CD14-positive monocyte (primary cell): Measurements from ENCODE around the gene SEMA3F. TPM values are rescaled to one million over a fixed set of nuclear protein-coding genes. Genes with fewer than 3 reads are reported as not detected.

Source experiments
- DNase-seq, 3 donors: peaks; one replicate each; pipeline ENCODE4 v3.0.0-alpha.2; 2011 to 2022
- H2AFZ ChIP-seq: 2 replicates; pipeline ENCODE4 v1.6.0; 2012; ENCODE audit warnings: mild to moderate bottlenecking, low read depth, low read length, inconsistent platforms; ENCODE audit not compliant: insufficient read depth, poor library complexity, severe bottlenecking
- H3K27ac ChIP-seq, 2 donors: 1 replicate in 1 of 2; 2 replicates in 1 of 2; pipeline ENCODE4 v1.5.1; 2012 to 2013; ENCODE audit warnings: low read length in 2 of 2, control low read depth in 1 of 2, inconsistent platforms in 1 of 2, low read depth in 1 of 2, mild to moderate bottlenecking in 1 of 2
- H3K27me3 ChIP-seq, 2 donors: one replicate each; pipeline versions ENCODE4 v1.6.0 to v1.6.1; 2011 to 2013; ENCODE audit warnings: low read length in 2 of 2; ENCODE audit not compliant: control insufficient read depth in 2 of 2, insufficient read depth in 2 of 2
- H3K36me3 ChIP-seq, 2 donors: replicated peaks in 1 of 2; 1 replicate in 1 of 2; 2 replicates in 1 of 2; pipeline versions ENCODE4 v1.5.1 to v1.6.1; 2012 to 2013; ENCODE audit warnings: low read length in 2 of 2, control low read depth in 1 of 2, inconsistent platforms in 1 of 2, mild to moderate bottlenecking in 1 of 2; ENCODE audit not compliant: insufficient read depth in 2 of 2, control insufficient read depth in 1 of 2
- H3K4me1 ChIP-seq, 2 donors: 1 replicate in 1 of 2; 2 replicates in 1 of 2; pipeline versions ENCODE4 v1.5.1 to v1.6.1; 2012 to 2013; ENCODE audit warnings: low read length in 2 of 2, control low read depth in 1 of 2, inconsistent platforms in 1 of 2, mild to moderate bottlenecking in 1 of 2, moderate library complexity in 1 of 2; ENCODE audit not compliant: insufficient read depth in 2 of 2, control insufficient read depth in 1 of 2
- H3K4me2 ChIP-seq: replicated peaks from 2 replicates; pipeline ENCODE3; 2012; ENCODE audit warnings: low read length, moderate library complexity, mild to moderate bottlenecking; ENCODE audit not compliant: poor library complexity, severe bottlenecking; ENCODE audit errors: extremely low read depth
- H3K4me3 ChIP-seq, 3 experiments: fragments of 200-600 bp in 1 of 3; sonication (generic) in 1 of 3; replicated peaks in 1 of 3; 1 replicate in 2 of 3; 2 replicates in 1 of 3; pipeline ENCODE4 v1.5.1; 2011 to 2013; ENCODE audit warnings: low read length in 3 of 3, mild to moderate bottlenecking in 3 of 3, control low read depth in 2 of 3, low read depth in 2 of 3, inconsistent platforms in 1 of 3, moderate library complexity in 1 of 3
- H3K79me2 ChIP-seq: 2 replicates; pipeline ENCODE4 v1.6.0; 2012; ENCODE audit warnings: mild to moderate bottlenecking, control low read depth, inconsistent platforms, low read length, moderate library complexity; ENCODE audit not compliant: insufficient read depth
- H3K9ac ChIP-seq: 2 replicates; pipeline ENCODE4 v1.6.0; 2017; ENCODE audit warnings: low read length, mild to moderate bottlenecking; ENCODE audit not compliant: insufficient read depth, poor library complexity, severe bottlenecking
- H3K9me3 ChIP-seq, 2 donors: replicated peaks in 1 of 2; 1 replicate in 1 of 2; 2 replicates in 1 of 2; pipeline versions ENCODE4 v1.5.1 to v1.6.1; 2012 to 2013; ENCODE audit warnings: low read length in 2 of 2, control low read depth in 1 of 2; ENCODE audit not compliant: control insufficient read depth in 1 of 2, insufficient read depth in 1 of 2
- H4K20me1 ChIP-seq: 2 replicates; pipeline ENCODE4 v1.6.0; 2012; ENCODE audit warnings: mild to moderate bottlenecking, low read length, control low read depth, moderate library complexity; ENCODE audit not compliant: insufficient read depth
- H3K27ac Mint-ChIP-seq, 7 donors: one replicate each; pipeline ENCODE4 v1.8.0; 2020; ENCODE audit warnings: mild to moderate bottlenecking in 7 of 7, mixed read lengths in 7 of 7, moderate library complexity in 6 of 7, inconsistent platforms in 2 of 7
- H3K27me3 Mint-ChIP-seq, 3 donors: one replicate each; pipeline ENCODE4 v1.8.0; 2021 to 2022; ENCODE audit warnings: low read depth in 3 of 3, mild to moderate bottlenecking in 3 of 3, mixed read lengths in 3 of 3, moderate library complexity in 3 of 3, inconsistent platforms in 1 of 3
- H3K36me3 Mint-ChIP-seq, 2 donors: one replicate each; pipeline ENCODE4 v1.8.0; 2020; ENCODE audit warnings: mixed read lengths in 2 of 2, inconsistent platforms in 1 of 2, mild to moderate bottlenecking in 1 of 2
- H3K4me1 Mint-ChIP-seq: one replicate; pipeline ENCODE4 v1.8.0; 2020; ENCODE audit warnings: mild to moderate bottlenecking, mixed read lengths
- H3K4me3 Mint-ChIP-seq, 2 donors: one replicate each; pipeline ENCODE4 v1.8.0; 2020; ENCODE audit warnings: mild to moderate bottlenecking in 2 of 2, mixed read lengths in 2 of 2, moderate library complexity in 1 of 2
- H3K9me3 Mint-ChIP-seq, 7 donors: one replicate each; pipeline ENCODE4 v1.8.0; 2020 to 2022; ENCODE audit warnings: mixed read lengths in 7 of 7, mild to moderate bottlenecking in 6 of 7, moderate library complexity in 6 of 7, inconsistent platforms in 2 of 7
- WGBS: methylation state at CpG from one replicate; pipeline ENCODE4 v1.1.5; 2013; ENCODE audit warnings: missing lambda C conversion rate; ENCODE audit not compliant: insufficient coverage; 5-methylcytosine and 5-hydroxymethylcytosine counted together
- intact Hi-C, 2 donors: fragments of 100-400 bp; cut with micrococcal nuclease; formaldehyde crosslinking; loops; one replicate each; pipeline versions ENCODE4 v1.15.0 to v1.15.1; 2023
- polyA plus RNA-seq, 3 donors: library from polyadenylated mRNA; depleted of rRNA in 1 of 3; unstranded in 2 of 3; stranded (reverse) in 1 of 3; fragments of 300-500 nt in 2 of 3; fragments of >200 nt in 1 of 3; fragmentation: Illumina TruSeq in 2 of 3; gene quantifications; 1 replicate in 2 of 3; 2 replicates in 1 of 3; pipeline ENCODE4 v1.2.3, GENCODE V29; 2012 to 2021
- TF ChIP-seq, protein P1 (sequence below): fragments of 200-600 bp; IDR thresholded peaks from one replicate; pipeline ENCODE4 v1.8.0; 2022; ENCODE audit warnings: antibody characterized with exemption, mild to moderate bottlenecking

Gene SEMA3F
- polyA plus RNA-seq, 3 donors, result 0.01 TPM; not detected in 2

DNA sequence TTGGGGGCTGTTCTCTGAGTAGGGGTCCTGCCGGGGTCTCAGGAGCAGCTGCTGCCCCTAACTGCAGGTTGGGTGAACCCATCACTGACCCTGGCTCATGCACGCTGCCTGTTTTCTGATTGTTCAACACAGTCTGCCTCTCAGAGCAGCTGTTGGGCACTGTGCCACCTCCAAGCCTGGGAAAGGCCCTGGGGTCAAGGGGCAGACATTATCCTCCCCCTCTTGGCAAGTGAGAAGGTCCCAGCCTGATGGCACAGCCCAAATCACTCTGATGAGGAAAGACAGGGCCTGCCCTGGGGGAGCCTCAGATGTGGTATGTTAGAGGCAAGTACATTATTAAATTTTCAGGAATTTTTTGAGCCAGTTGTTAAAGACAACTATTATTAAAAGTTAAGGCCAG, 22.2 kb downstream of the SEMA3F start:
- intact Hi-C loops, result no loop called here
- H3K4me3 ChIP-seq, result no peak overlapping the region
- Mint-ChIP-seq H3K4me1 (peaks cover 6% of the 10 kb centered on the region), H3K36me3 (no peaks in the 10 kb centered on the region), H3K27me3 (peaks cover 1 to 9% (median 3%) of the 10 kb centered on the region in 3 donors), H3K9me3 (peaks cover 0 to 1% (median 0%) of the 10 kb centered on the region in 7 donors), H3K27ac (peak overlapping the region in 1 of 7 donors; percentile 53), H3K4me3 (no peak overlapping the region)
- no peak overlapping the region for H3K4me2 ChIP-seq
- WGBS, result 100% methylated on average over 1 of the region's 2 CpGs
- no peak overlapping the region for H3K27ac ChIP-seq
- no peaks in the 10 kb centered on the region for H3K36me3 ChIP-seq
- no peak for DNase-seq
- TF ChIP-seq, protein P1, sequence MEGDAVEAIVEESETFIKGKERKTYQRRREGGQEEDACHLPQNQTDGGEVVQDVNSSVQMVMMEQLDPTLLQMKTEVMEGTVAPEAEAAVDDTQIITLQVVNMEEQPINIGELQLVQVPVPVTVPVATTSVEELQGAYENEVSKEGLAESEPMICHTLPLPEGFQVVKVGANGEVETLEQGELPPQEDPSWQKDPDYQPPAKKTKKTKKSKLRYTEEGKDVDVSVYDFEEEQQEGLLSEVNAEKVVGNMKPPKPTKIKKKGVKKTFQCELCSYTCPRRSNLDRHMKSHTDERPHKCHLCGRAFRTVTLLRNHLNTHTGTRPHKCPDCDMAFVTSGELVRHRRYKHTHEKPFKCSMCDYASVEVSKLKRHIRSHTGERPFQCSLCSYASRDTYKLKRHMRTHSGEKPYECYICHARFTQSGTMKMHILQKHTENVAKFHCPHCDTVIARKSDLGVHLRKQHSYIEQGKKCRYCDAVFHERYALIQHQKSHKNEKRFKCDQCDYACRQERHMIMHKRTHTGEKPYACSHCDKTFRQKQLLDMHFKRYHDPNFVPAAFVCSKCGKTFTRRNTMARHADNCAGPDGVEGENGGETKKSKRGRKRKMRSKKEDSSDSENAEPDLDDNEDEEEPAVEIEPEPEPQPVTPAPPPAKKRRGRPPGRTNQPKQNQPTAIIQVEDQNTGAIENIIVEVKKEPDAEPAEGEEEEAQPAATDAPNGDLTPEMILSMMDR, result no peak
- no peak overlapping the region for H3K9ac ChIP-seq
- H3K79me2 ChIP-seq, result no peaks in the 10 kb centered on the region
- no peaks in the 10 kb centered on the region for H4K20me1 ChIP-seq
- H3K4me1 ChIP-seq, result peaks cover 5 to 6% of the 10 kb centered on the region in 2 donors
- no peak overlapping the region for H2AFZ ChIP-seq
- H3K27me3 ChIP-seq, result no peaks in the 10 kb centered on the region
- no peaks in the 10 kb centered on the region for H3K9me3 ChIP-seq

DNA sequence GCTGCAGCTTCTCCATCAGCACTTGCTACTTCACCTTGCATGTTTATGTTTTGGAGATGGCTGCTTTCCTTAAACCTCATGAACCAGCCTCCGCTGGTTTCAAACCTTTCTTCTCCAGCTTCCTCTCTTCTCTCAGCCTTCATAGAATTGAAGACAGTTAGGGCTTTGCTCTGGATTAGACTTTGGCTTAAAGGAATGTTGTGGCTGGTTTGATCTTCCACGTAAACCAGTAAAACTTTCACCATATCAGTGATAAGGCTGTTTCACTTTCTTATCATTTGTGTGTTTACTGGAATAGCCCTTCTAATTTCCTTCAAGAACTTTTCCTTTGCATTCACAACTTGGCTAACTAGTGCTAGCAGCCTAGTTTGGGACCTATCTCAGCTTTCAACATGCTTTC, 24.6 kb downstream of the SEMA3F start:
- TF ChIP-seq, protein P1, result no peak
- H3K27me3 Mint-ChIP-seq, result peaks cover 1 to 10% (median 4%) of the 10 kb centered on the region in 3 donors

More for the DNA sequence above, 24.6 kb downstream of the SEMA3F start:
- Histone ChIP-seq H3K9ac (no peak overlapping the region), H3K4me1 (no peaks in the 10 kb centered on the region), H3K27me3 (no peaks in the 10 kb centered on the region), H2AFZ (no peak overlapping the region), H3K27ac (no peak overlapping the region), H3K9me3 (no peaks in the 10 kb centered on the region), H3K79me2 (no peaks in the 10 kb centered on the region), H4K20me1 (no peaks in the 10 kb centered on the region), H3K4me2 (no peak overlapping the region), H3K36me3 (no peaks in the 10 kb centered on the region), H3K4me3 (no peak overlapping the region)
- H3K4me3 Mint-ChIP-seq, result no peak overlapping the region
- intact Hi-C loops, result loop anchor here in 1 of 2 donors (5.0 kb wide), 1 partner anchor 32 kb away; no protein-coding TSS in a partner anchor
- no peak for DNase-seq
- WGBS, result no CpG with 5 or more reads among the region's 2 CpGs
- H3K27ac Mint-ChIP-seq, result no peak overlapping the region
- H3K36me3 Mint-ChIP-seq, result no peaks in the 10 kb centered on the region
- H3K9me3 Mint-ChIP-seq, result peaks cover 0 to 1% (median 0%) of the 10 kb centered on the region in 7 donors
- no peaks in the 10 kb centered on the region for H3K4me1 Mint-ChIP-seq
